HUES6 (cell line): Measurements from ENCODE around the gene TRPC6.

Source experiments
- H3K27ac ChIP-seq: 2 replicates; pipeline ENCODE4 v1.7.0; 2013; ENCODE audit warnings: low read depth, mild to moderate bottlenecking, low read length, inconsistent platforms
- H3K27me3 ChIP-seq: 2 replicates; pipeline ENCODE4 v1.6.1; 2013; ENCODE audit warnings: low read length; ENCODE audit not compliant: control insufficient read depth, insufficient read depth
- H3K36me3 ChIP-seq: 2 replicates; pipeline ENCODE4 v1.6.1; 2013; ENCODE audit warnings: low read length; ENCODE audit not compliant: control insufficient read depth, insufficient read depth
- H3K4me1 ChIP-seq: 2 replicates; pipeline ENCODE4 v1.6.1; 2013; ENCODE audit warnings: low read length; ENCODE audit not compliant: control insufficient read depth, insufficient read depth
- H3K4me3 ChIP-seq: 2 replicates; pipeline ENCODE4 v1.5.1; 2013; ENCODE audit warnings: low read depth, low read length
- H3K9ac ChIP-seq: one replicate; pipeline ENCODE4 v1.6.1; 2013; ENCODE audit warnings: mild to moderate bottlenecking, low read length
- H3K9me3 ChIP-seq: 2 replicates; pipeline ENCODE4 v1.6.1; 2013; ENCODE audit warnings: low read depth, low read length; ENCODE audit not compliant: control insufficient read depth, insufficient read depth

TRPC6 gene

GRCh38 chr11:101583251-101584128, at the start of gene TRPC6:
TRPC6 (minus strand) TSS chr11:101584007; CDS start chr11:101583503, 504 bp downstream.
- peak within 1 kb of the TSS; percentile 71 for H3K4me3 ChIP-seq

GRCh38 chr11:101620026-101620425, 36.2 kb upstream of the TRPC6 start:
- Histone ChIP-seq H3K4me1 (peaks cover 3% of the 10 kb centered on the region), H3K4me3 (no peak overlapping the region), H3K36me3 (no peaks in the 10 kb centered on the region), H3K9ac (no peak overlapping the region), H3K27me3 (no peaks in the 10 kb centered on the region), H3K9me3 (no peaks in the 10 kb centered on the region), H3K27ac (no peak overlapping the region)

More at GRCh38 chr11:101583251-101584128, at the start of gene TRPC6:
- Histone ChIP-seq H3K36me3 (no peaks in the 10 kb centered on the region), H3K27me3 (peaks cover 49% of the 10 kb centered on the region), H3K9me3 (peaks cover 6% of the 10 kb centered on the region; the same call in 1 of the 2 replicates), H3K9ac (peak within 1 kb of the TSS; percentile 64), H3K27ac (no peak within 1 kb of the TSS), H3K4me1 (peaks cover 12% of the 10 kb centered on the region; the same call in 1 of the 2 replicates)

- no peak overlapping the region for H3K9ac ChIP-seq
- no peaks in the 10 kb centered on the region for H3K36me3 ChIP-seq
- H3K9me3 ChIP-seq = no peaks in the 10 kb centered on the region
- no peak overlapping the region for H3K27ac ChIP-seq
- H3K27me3 ChIP-seq = no peaks in the 10 kb centered on the region
- H3K4me3 ChIP-seq = no peak overlapping the region
- peaks cover 3% of the 10 kb centered on the region for H3K4me1 ChIP-seq
Measured at GRCh38 chr11:101618709-101619108, 34.9 kb upstream of the TRPC6 start.

GRCh38 chr11:101617735-101618332, 34.0 kb upstream of the TRPC6 start:
- no peak overlapping the region for H3K27ac ChIP-seq
- H3K9me3 ChIP-seq = no peaks in the 10 kb centered on the region
- H3K36me3 ChIP-seq = no peaks in the 10 kb centered on the region
- H3K4me1 ChIP-seq = peaks cover 10% of the 10 kb centered on the region
- H3K27me3 ChIP-seq = no peaks in the 10 kb centered on the region
- H3K4me3 ChIP-seq = no peak overlapping the region
- no peak overlapping the region for H3K9ac ChIP-seq

GRCh38 chr11:101612481-101612880, 28.7 kb upstream of the TRPC6 start:
- H3K4me1 ChIP-seq = peaks cover 16% of the 10 kb centered on the region
- H3K27me3 ChIP-seq = no peaks in the 10 kb centered on the region
- no peaks in the 10 kb centered on the region for H3K9me3 ChIP-seq
- H3K9ac ChIP-seq = no peak overlapping the region
- no peak overlapping the region for H3K4me3 ChIP-seq
- H3K36me3 ChIP-seq = no peaks in the 10 kb centered on the region
- H3K27ac ChIP-seq = no peak overlapping the region

- Histone ChIP-seq H3K4me3 (no peak overlapping the region), H3K36me3 (no peaks in the 10 kb centered on the region), H3K27me3 (no peaks in the 10 kb centered on the region), H3K9ac (no peak overlapping the region), H3K9me3 (no peaks in the 10 kb centered on the region), H3K27ac (no peak overlapping the region), H3K4me1 (no peaks in the 10 kb centered on the region)
Measured at GRCh38 chr11:101600924-101601323, 17.1 kb upstream of the TRPC6 start.

GRCh38 chr11:101586965-101587364, 3.2 kb upstream of the TRPC6 start:
- Histone ChIP-seq H3K27me3 (peaks cover 35% of the 10 kb centered on the region), H3K4me1 (peaks cover 12% of the 10 kb centered on the region; the same call in 1 of the 2 replicates), H3K4me3 (no peak overlapping the region), H3K9ac (no peak overlapping the region), H3K36me3 (no peaks in the 10 kb centered on the region), H3K9me3 (no peaks in the 10 kb centered on the region), H3K27ac (no peak overlapping the region)

- H3K4me1 ChIP-seq = peaks cover 12% of the 10 kb centered on the region; the same call in 1 of the 2 replicates
- H3K9me3 ChIP-seq = peaks cover 2% of the 10 kb centered on the region; the same call in 1 of the 2 replicates
- H3K9ac ChIP-seq = no peak overlapping the region
- H3K27me3 ChIP-seq = peaks cover 49% of the 10 kb centered on the region
- peak overlapping the region; percentile 71; the same call in 1 of the 2 replicates for H3K4me3 ChIP-seq
- no peak overlapping the region for H3K27ac ChIP-seq
- no peaks in the 10 kb centered on the region for H3K36me3 ChIP-seq
Measured at GRCh38 chr11:101584655-101585054, 848 bp upstream of the TRPC6 start.

- Histone ChIP-seq H3K4me3 (peak overlapping the region; percentile 71), H3K27me3 (peaks cover 49% of the 10 kb centered on the region), H3K4me1 (peaks cover 12% of the 10 kb centered on the region; the same call in 1 of the 2 replicates), H3K27ac (no peak overlapping the region), H3K9me3 (peaks cover 6% of the 10 kb centered on the region; the same call in 1 of the 2 replicates), H3K9ac (no peak overlapping the region), H3K36me3 (no peaks in the 10 kb centered on the region)
Measured at GRCh38 chr11:101584129-101584515, 315 bp upstream of the TRPC6 start.

GRCh38 chr11:101582989-101583250, 887 bp downstream of the TRPC6 start:
- H3K4me3 ChIP-seq = peak overlapping the region; percentile 71

More at GRCh38 chr11:101582989-101583250, 887 bp downstream of the TRPC6 start:
- Histone ChIP-seq H3K9me3 (peaks cover 6% of the 10 kb centered on the region; the same call in 1 of the 2 replicates), H3K27me3 (peaks cover 49% of the 10 kb centered on the region), H3K4me1 (peaks cover 12% of the 10 kb centered on the region; the same call in 1 of the 2 replicates), H3K36me3 (no peaks in the 10 kb centered on the region), H3K27ac (no peak overlapping the region), H3K9ac (peak overlapping the region; percentile 64)
